Caco-2 (cell line): ENCODE data around the gene PITPNB. TPM values are rescaled to one million over a fixed set of nuclear protein-coding genes. Genes with fewer than 3 reads are reported as not detected.

Source experiments
- BruUV-seq: library from RNA; stranded (reverse); fragments of 400-500 nt; replicated peaks from 2 replicates; lab custom pipeline; 2021; lab: Mats Ljungman, UMichigan
- CTCF ChIA-PET: fragments of 300-600 bp; sonication (Branson Sonifier 250); formaldehyde crosslinking; loops from one replicate; lab custom pipeline; 2022; ENCODE audit warnings: antibody characterized with exemption; lab: Charles Lee
- POLR2A ChIA-PET: fragments of 300-600 bp; sonication (Branson Sonifier 250); formaldehyde crosslinking; loops from one replicate; lab custom pipeline; 2022; ENCODE audit warnings: antibody characterized with exemption; lab: Charles Lee
- DNase-seq, 2 experiments: peaks; one replicate each; pipeline versions ENCODE4 v3.0.0 to v3.0.0-alpha.2; 2020 to 2022
- H3K27me3 ChIP-seq: replicated peaks from 2 replicates; pipeline ENCODE4 v1.6.0; 2011; ENCODE audit warnings: low read length; ENCODE audit not compliant: control insufficient read depth, insufficient read depth
- H3K36me3 ChIP-seq: 2 replicates; pipeline ENCODE4 v1.5.1; 2011; ENCODE audit warnings: low read length; ENCODE audit not compliant: control insufficient read depth, insufficient read depth
- H3K4me1 ChIP-seq: fragments of 250-450 bp; sonication (Bioruptor Pico); 2 replicates; pipeline ENCODE4 v1.5.1; 2020; ENCODE audit warnings: mild to moderate bottlenecking
- H3K4me3 ChIP-seq: 2 replicates; pipeline ENCODE4 v1.5.1; 2011; ENCODE audit warnings: low read depth, mild to moderate bottlenecking, control low read depth, low read length
- H3K9me3 ChIP-seq: fragments of 250-450 bp; sonication (Bioruptor Pico); 2 replicates; pipeline ENCODE4 v1.5.1; 2020; ENCODE audit warnings: mild to moderate bottlenecking, moderate library complexity
- H3K27ac Mint-ChIP-seq: one replicate; pipeline ENCODE4 v1.8.0; 2022; ENCODE audit warnings: mixed read lengths; ENCODE audit not compliant: unreplicated experiment
- H3K27me3 Mint-ChIP-seq: one replicate; pipeline ENCODE4 v1.8.0; 2022; ENCODE audit warnings: mixed read lengths; ENCODE audit not compliant: insufficient read depth, unreplicated experiment
- H3K36me3 Mint-ChIP-seq: one replicate; pipeline ENCODE4 v1.8.0; 2022; ENCODE audit warnings: mild to moderate bottlenecking, mixed read lengths; ENCODE audit not compliant: insufficient read depth, unreplicated experiment
- H3K4me1 Mint-ChIP-seq: one replicate; pipeline ENCODE4 v1.8.0; 2022; ENCODE audit warnings: low read depth, mixed read lengths; ENCODE audit not compliant: unreplicated experiment
- H3K4me3 Mint-ChIP-seq: one replicate; pipeline ENCODE4 v1.8.0; 2022; ENCODE audit warnings: mild to moderate bottlenecking, moderate library complexity, mixed read lengths; ENCODE audit not compliant: unreplicated experiment
- H3K9me3 Mint-ChIP-seq: one replicate; pipeline ENCODE4 v1.8.0; 2022; ENCODE audit warnings: mixed read lengths; ENCODE audit not compliant: unreplicated experiment
- intact Hi-C: fragments of 100-400 bp; cut with micrococcal nuclease; formaldehyde crosslinking; loops from one replicate; pipeline ENCODE4 v1.10.0; 2022; ENCODE audit not compliant: unreplicated experiment
- total RNA-seq: library from RNA; stranded (reverse); gene quantifications from 2 replicates; pipeline ENCODE4 v1.2.3, GENCODE V29; 2022
- TF ChIP-seq, protein P1 (sequence below), 2 experiments: fragments of 200-600 bp in 1 of 2; IDR thresholded peaks; 1 replicate in 1 of 2; 2 replicates in 1 of 2; pipeline versions ENCODE4 v1.5.1 to v1.8.0; 2011 to 2022; ENCODE audit warnings: antibody characterized with exemption in 1 of 2, control low read depth in 1 of 2, inconsistent platforms in 1 of 2, low read depth in 1 of 2, low read length in 1 of 2, mild to moderate bottlenecking in 1 of 2, moderate library complexity in 1 of 2; ENCODE audit not compliant: insufficient read depth in 1 of 2, severe bottlenecking in 1 of 2, unreplicated experiment in 1 of 2

The PITPNB gene
- total RNA-seq, 1 experiment from 2014 or later, result 81.7 TPM

DNA sequence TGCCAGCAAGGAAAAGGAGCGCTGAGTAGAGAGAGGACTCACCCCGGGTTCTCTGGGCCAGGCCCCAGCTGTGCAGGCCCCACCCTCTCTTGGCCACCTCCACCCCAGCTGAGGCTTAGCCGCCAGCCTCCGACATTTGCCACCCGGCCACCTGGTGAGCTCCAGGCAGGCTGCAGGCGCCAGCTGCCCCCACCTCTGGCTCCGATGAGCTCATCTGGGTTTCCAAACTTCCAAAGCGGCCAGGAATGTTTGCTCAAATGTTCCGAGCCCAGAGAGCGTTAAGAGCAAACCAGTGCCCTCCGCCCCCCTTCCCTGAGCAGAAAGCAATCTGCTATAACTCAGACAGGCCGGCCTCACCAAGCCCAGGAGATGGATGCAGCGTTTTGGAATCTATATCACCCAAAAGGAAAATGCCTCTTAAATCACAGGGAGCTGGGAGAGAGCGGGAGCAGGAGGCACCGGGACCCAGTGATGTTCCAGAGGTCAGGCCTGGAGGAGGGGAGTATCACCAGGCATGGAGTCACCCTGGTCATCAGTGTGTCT, 108.4 kb downstream of the PITPNB start:
- Histone ChIP-seq H3K9me3 (no peaks in the 10 kb centered on the region), H3K4me1 (no peaks in the 10 kb centered on the region), H3K27me3 (no peaks in the 10 kb centered on the region; the same call in 1 of the 2 replicates), H3K36me3 (no peaks in the 10 kb centered on the region; the same call in 1 of the 2 replicates), H3K4me3 (no peak overlapping the region)
- intact Hi-C loops, result no loop called here
- H3K4me1 Mint-ChIP-seq, result no peaks in the 10 kb centered on the region
- POLR2A ChIA-PET, result no interaction called here
- no peaks in the 10 kb centered on the region for H3K9me3 Mint-ChIP-seq
- no TSS peak for BruUV-seq
- TF ChIP-seq, protein P1, sequence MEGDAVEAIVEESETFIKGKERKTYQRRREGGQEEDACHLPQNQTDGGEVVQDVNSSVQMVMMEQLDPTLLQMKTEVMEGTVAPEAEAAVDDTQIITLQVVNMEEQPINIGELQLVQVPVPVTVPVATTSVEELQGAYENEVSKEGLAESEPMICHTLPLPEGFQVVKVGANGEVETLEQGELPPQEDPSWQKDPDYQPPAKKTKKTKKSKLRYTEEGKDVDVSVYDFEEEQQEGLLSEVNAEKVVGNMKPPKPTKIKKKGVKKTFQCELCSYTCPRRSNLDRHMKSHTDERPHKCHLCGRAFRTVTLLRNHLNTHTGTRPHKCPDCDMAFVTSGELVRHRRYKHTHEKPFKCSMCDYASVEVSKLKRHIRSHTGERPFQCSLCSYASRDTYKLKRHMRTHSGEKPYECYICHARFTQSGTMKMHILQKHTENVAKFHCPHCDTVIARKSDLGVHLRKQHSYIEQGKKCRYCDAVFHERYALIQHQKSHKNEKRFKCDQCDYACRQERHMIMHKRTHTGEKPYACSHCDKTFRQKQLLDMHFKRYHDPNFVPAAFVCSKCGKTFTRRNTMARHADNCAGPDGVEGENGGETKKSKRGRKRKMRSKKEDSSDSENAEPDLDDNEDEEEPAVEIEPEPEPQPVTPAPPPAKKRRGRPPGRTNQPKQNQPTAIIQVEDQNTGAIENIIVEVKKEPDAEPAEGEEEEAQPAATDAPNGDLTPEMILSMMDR (IDR thresholded peaks at IDR 0.05; ENCODE audit: insufficient read depth in 1 of 2, low read depth in 1 of 2, low read length in 1 of 2, severe bottlenecking in 1 of 2, unreplicated experiment in 1 of 2), result no peak
- CTCF ChIA-PET, result interaction anchor here (1.2 kb wide), 2 partner anchors 198 to 401 kb away, joined by 3 read pairs; no protein-coding TSS in a partner anchor
- no peak overlapping the region for H3K4me3 Mint-ChIP-seq
- H3K36me3 Mint-ChIP-seq, result no peaks in the 10 kb centered on the region
- H3K27ac Mint-ChIP-seq, result no peak overlapping the region
- DNase-seq, result no peak
- peaks cover 3% of the 10 kb centered on the region for H3K27me3 Mint-ChIP-seq

DNA sequence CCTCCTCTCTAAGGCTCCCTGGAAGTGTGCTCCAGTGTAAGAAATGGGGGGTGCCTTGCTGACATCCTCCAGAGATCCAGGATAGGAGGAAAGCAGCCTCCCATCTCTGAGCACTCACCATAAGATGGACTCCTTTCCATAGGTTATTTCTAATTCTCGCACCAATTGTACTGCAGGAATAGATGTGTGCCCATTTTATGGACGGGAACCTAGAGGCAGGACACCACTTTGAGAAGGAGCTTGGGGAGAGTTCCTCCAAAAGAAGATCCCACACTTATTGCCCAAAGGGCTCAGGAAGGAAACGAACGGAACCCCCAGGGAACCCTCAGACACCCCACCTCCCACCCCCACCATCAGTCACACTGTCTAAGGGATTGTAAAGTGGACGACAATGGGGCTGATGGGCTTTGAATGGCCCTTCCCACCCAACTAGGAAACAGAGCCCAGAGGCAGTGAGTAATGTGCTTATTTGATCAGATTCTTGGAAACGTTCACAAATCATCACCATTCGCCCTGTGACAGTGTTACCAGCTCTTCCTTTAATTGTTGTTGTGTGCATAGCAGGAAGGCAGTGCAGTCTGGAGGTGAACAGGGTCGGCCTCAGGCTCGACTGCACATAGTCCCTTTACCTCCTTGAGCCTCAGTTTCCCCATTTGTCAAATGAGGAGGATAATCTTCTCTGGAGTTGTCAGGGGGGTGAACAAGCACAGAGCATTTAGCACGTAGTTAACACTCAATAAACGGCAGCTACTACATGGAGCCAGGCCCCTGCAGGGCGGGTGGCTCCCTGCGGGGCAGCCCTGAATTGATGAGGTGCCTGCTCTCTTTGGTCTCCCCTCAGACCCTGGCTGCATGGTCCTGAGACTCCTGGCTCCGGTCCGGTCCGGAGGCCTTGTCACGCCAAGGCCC, 109.1 kb downstream of the PITPNB start:
- BruUV-seq, result no TSS peak
- Mint-ChIP-seq H3K4me1 (no peaks in the 10 kb centered on the region), H3K27ac (no peak overlapping the region), H3K9me3 (no peaks in the 10 kb centered on the region), H3K36me3 (no peaks in the 10 kb centered on the region), H3K27me3 (peaks cover 6% of the 10 kb centered on the region), H3K4me3 (no peak overlapping the region)
- Histone ChIP-seq H3K4me3 (no peak overlapping the region), H3K27me3 (no peaks in the 10 kb centered on the region), H3K4me1 (no peaks in the 10 kb centered on the region), H3K9me3 (no peaks in the 10 kb centered on the region), H3K36me3 (no peaks in the 10 kb centered on the region; the same call in 1 of the 2 replicates)
- POLR2A ChIA-PET, result no interaction called here
- intact Hi-C loops, result loop anchor here (10.0 kb wide), 2 partner anchors 175 to 1135 kb away; no protein-coding TSS in a partner anchor
- TF ChIP-seq, protein P1 (IDR thresholded peaks at IDR 0.05; ENCODE audit: insufficient read depth in 1 of 2, low read depth in 1 of 2, low read length in 1 of 2, severe bottlenecking in 1 of 2, unreplicated experiment in 1 of 2), result no peak
- DNase-seq, result no peak
- CTCF ChIA-PET, result interaction anchor here (1.2 kb wide), 2 partner anchors 199 to 400 kb away, joined by 3 read pairs; no protein-coding TSS in a partner anchor

DNA sequence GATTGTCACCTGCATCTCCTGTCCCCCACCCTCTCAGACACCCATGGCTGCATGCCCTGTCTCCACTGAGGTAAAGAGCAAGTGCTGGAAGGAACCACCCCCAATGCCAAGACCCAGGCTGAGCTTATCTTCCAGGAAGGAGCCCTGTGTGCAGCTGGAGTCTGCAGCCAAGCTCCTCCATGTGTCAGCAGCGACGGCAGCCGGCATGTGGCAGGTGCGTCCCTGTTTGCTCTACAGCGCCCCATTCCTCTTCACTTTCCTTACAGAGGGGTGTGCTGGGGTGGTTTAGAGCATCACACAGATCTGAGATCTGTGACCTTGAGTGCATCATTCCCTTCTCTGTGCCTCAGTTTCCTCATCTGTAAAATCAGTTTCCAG, 109.8 kb downstream of the PITPNB start:
- peaks cover 6% of the 10 kb centered on the region for H3K4me1 Mint-ChIP-seq
- BruUV-seq, result no TSS peak

More for the DNA sequence above, 109.8 kb downstream of the PITPNB start:
- no peak overlapping the region for H3K4me3 ChIP-seq
- CTCF ChIA-PET, result no interaction called here
- H3K36me3 ChIP-seq, result no peaks in the 10 kb centered on the region; the same call in 1 of the 2 replicates
- TF ChIP-seq, protein P1 (IDR thresholded peaks at IDR 0.05; ENCODE audit: insufficient read depth in 1 of 2, low read depth in 1 of 2, low read length in 1 of 2, severe bottlenecking in 1 of 2, unreplicated experiment in 1 of 2), result peak in 1 of 2 experiments; percentile 24
- H3K27me3 ChIP-seq, result no peaks in the 10 kb centered on the region
- Mint-ChIP-seq H3K9me3 (no peaks in the 10 kb centered on the region), H3K4me3 (no peak overlapping the region), H3K36me3 (no peaks in the 10 kb centered on the region), H3K27me3 (peaks cover 8% of the 10 kb centered on the region), H3K27ac (no peak overlapping the region)
- no peak for DNase-seq
- H3K4me1 ChIP-seq, result no peaks in the 10 kb centered on the region
- POLR2A ChIA-PET, result no interaction called here
- intact Hi-C loops, result loop anchor here (10.0 kb wide), 2 partner anchors 174 to 1134 kb away; no protein-coding TSS in a partner anchor
- H3K9me3 ChIP-seq, result no peaks in the 10 kb centered on the region
